GM19035 (cell line): ENCODE data around the gene FMO2.
A peak's percentile ranks its signal among the peaks of the same experiment; 100 is the strongest.
"Not testable (repeated sequence)": the region's sequence is repeated elsewhere in the genome, so short reads cannot be mapped to it uniquely, and the experiment has no call there.

ENCODE experiments used
- ATAC-seq: cut with Tn5 transposase; IDR thresholded peaks from one replicate; pipeline ENCODE4 v1.9.1; 2021; ENCODE audit not compliant: unreplicated experiment

FMO2 gene

DNA sequence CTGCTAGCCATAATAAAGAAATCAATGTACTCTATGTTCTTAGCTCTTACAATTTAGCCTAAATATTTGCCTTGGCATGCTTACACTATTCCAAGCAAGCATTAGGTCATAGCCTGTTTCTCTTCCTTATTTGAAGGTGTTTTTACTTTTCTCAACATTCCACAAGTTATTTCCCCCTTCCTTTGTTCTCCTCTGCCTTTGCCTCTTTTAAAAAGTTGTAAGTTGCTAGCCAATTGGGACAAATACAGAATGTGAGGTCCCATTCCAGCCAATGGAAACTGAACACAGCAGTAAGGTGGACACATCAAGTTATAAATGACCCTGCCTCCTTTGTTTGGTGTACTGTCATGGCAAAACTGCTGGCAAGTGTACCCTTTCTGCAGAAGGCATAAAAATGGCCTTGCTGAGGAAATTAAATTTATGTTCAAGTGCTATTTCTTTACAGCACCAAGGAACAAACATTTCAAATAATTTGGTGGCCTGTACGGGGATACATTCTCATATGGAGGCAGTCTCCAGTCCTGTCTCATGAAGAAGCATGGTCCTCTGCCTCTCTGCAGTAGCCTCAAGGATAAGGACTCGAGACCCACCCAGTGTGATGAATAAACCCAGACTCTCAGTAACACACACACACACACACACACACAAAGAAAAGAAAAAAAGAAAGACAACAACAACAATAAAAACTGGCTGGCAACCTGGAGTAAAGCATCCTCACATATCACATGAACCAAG lies 34.4 kb downstream of the FMO2 start:
- ATAC-seq = no peak

- ATAC-seq = no peak
Observed at GRCh38 chr1:171220081-171220420, 35.0 kb downstream of the FMO2 start.

GRCh38 chr1:171220581-171221054 lies 35.5 kb downstream of the FMO2 start:
- no peak for ATAC-seq

- no peak for ATAC-seq
Observed at GRCh38 chr1:171221665-171222591, 36.8 kb downstream of the FMO2 start.

DNA sequence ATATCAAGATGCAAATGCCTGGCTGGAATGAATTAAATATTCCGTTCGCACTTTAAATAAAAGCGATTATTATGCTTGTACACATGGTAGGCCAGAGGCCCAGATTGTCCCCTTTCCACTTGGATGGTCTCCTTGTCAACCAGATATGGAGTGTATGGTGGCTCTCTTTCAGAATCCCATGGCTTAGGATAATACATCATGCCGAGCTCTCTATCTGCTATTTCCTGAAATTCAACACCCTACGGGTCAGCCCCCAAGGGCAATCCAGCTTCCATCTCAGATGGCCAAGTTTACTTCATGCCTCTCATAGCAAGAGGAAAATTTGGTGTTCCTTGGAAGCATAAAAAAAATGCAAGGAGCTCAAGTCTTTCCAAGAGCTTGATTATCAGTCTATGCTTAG lies 37.8 kb downstream of the FMO2 start:
- no peak for ATAC-seq

DNA sequence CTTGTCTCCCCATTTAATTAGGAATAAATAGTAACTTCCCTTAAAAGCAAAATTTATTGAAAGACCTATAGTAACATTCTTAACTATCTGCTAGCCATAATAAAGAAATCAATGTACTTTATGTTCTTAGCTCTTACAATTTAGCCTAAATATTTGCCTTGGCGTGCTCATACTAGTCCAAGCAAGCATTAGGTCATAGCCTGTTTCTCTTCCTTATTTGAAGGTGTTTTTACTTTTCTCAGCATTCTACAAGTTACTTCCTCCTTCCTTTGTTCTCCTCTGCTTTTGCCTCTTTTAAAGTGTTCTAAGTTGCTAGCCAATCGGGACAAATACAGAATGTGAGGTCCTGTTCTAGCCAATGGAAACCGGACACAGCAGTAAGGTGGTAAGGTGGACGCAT lies 39.2 kb downstream of the FMO2 start:
- not testable (repeated sequence) for ATAC-seq

- ATAC-seq = peak; percentile 94
Observed at GRCh38 chr1:171226747-171227370, 41.8 kb downstream of the FMO2 start.

GRCh38 chr1:171231326-171231725 lies 46.2 kb downstream of the FMO2 start:
- no peak for ATAC-seq

DNA sequence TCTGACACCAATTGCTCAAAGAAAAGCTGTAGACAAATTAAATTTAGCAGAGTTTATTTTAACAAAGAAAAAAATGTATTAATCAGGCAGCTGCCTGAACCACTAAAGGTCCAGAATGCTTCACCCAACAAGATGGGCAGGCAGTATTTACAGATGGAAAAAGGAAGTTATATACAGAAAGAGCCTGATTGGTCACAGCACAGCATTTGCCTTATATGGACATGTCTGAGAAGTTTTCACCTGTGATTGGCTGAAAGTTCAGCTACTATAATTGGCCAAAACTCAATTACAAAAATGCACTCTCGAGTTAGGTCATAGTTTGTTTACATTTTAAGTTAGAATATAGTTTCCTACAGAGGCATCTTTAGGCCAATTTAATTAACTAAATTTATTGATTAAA lies 48.1 kb downstream of the FMO2 start:
- no peak for ATAC-seq

DNA sequence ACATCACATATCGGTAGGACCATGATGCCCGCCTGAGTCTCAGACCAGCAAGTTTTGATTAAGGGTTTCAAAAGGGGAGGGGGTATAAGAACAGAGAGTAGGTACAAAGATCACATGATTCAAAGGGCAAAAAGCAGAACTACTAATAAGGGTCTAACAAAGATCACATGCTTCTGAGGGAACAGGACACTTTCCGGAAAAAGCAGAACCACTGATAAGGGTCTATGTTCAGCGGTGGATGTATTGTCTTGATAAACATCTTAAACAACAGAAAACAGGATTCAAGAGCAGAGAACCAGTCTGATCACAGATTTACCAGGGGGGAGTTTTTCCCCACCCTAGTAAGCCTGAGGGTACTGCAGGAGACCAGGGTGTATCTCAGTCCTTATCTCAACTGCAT lies 51.1 kb downstream of the FMO2 start:
- not testable (repeated sequence) for ATAC-seq

DNA sequence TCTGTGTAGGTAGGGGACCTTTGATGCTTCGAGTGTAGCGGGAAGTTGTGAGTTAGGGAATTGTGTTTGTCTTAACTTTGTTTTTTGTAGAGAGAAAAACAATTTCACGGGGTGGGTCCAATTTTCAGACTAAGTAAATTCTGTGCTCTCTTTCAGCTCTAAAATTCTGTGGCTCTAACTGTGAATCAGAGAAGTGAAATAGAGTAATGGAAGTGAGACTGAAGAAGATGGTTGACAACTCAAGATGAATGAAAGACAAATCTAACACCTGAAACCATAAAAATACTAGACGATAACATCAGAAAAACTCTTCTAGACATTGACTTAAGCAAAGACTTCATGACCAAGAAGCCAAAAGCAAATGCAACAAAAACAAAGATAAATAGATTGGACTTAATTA lies 58.8 kb downstream of the FMO2 start:
- no peak for ATAC-seq

- no peak for ATAC-seq
Observed at GRCh38 chr1:171245458-171246064, 60.5 kb downstream of the FMO2 start.

DNA sequence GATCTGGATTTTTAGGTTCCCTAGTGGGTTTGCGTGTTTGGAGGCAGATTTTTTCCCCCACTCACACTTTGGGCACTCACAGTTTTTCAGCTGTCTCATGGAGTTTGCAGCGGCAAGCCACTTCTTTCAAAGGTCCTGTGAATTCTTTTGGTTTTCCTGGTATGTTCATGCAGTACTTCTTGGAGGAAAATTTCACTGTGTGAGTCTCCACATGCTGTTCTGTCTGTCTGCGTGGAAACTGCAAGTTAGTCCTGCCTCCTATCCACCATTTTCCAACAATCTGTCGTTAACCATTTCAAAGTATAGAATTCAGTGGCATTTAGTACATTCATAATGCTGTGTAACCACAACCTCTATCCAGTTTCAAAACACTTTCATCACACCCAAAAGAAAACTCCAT lies 62.4 kb downstream of the FMO2 start:
- no peak for ATAC-seq

- no peak for ATAC-seq
Observed at GRCh38 chr1:171248302-171248701, 63.2 kb downstream of the FMO2 start, which contains the start of gene FMO1. Gene FMO1 (plus strand): TSS chr1:171248494. CDS start chr1:171258088, 9,594 bp downstream.

DNA sequence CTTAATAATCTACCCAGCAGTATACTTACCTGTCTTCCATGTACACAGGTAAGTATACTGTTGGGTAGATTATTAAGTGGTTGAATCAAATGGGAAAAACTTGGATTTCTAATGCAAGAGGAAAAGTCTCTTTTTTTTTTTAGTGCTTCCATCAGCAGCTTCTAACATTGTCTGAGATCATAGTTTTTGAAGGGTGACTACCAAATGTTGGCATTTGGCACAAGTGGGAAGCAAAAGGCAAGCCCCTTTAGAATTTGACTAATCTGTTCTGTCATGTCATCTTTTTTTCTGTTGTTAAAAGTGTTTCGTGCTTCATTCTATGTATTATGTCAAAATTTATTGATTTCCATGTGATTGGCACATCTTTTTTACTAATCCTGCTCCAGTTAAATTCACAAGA lies 63.7 kb downstream of the FMO2 start:
- ATAC-seq = no peak

- no peak for ATAC-seq
Observed at GRCh38 chr1:171250263-171250662, 65.2 kb downstream of the FMO2 start.

GRCh38 chr1:171251042-171251951 lies 66.2 kb downstream of the FMO2 start:
- ATAC-seq = peak; percentile 56

DNA sequence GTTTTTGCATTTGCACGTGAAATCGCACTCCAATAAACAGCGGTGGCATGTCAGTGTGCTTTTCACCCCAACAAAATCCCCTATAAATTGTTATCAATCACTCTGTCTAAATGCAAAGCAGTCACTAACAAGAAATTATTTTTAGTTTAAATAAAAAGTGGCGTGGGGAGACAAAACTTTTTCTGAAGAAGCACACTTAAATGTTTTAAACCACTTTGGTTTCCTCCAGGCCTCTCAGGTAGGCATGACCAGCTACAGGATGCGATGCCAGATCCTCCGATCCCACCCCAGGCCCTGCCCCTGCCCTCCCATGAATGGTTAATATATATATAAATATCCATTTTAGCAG lies 66.8 kb downstream of the FMO2 start:
- no peak for ATAC-seq

GRCh38 chr1:171252482-171252881 lies 67.4 kb downstream of the FMO2 start:
- ATAC-seq = peak; percentile 89

- ATAC-seq = no peak
Observed at GRCh38 chr1:171254859-171255258, 69.8 kb downstream of the FMO2 start.
